ENCODE data around the gene PLSCR3.

The PLSCR3 gene

DNA sequence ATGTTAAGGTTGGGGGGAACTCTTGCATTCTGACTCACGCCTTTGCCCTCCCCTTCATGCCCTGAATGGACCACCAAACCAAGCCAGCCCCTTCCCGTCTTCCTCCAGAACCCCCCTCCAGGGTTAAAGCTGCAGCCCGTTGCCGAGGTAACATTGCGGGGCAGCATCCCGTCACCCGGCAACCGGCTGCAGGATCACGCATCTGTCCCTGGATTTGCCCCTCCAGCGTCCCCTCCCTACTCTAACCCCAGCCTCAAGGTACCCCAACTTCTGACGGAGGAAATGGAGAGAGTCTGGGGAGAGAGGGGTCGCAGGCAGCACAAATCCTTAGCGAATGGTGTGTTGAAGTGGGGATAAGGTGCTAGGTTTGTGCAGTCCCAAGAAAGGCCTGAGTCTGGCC lies 12.8 kb upstream of the PLSCR3 start:
- no peak for DNase-seq

DNA sequence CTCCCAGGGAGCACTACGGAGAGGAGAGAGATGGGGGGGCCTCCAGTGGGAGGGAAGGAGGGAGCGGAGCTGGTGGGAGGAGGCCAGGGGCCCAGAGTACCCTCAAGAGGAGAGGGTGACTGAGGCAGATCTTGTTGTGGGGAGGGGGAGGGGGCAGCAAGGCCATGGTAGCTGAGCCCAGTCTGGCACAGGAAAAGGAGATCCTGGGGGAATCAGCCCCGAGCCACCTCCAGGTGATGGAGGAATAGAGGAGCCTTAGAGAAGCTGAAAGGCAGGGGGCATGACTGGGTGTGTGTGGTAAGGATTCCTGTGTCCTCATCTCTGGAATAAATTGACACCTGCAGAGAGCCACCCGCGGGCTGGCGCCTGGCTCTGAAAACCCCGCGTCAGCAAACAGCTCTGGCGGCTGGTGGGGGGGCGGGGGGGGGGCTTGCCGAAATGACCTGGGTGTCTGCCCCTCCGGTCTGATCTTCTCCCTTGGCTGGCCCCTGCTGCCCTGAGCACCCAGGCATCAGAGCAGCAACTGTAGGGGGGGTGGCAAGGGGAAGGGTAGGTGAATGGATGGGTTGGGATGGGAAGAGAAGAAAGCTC lies 12.0 kb upstream of the PLSCR3 start:
- peak in 2 of 58 donors; percentile 7 to 21 for DNase-seq

DNA sequence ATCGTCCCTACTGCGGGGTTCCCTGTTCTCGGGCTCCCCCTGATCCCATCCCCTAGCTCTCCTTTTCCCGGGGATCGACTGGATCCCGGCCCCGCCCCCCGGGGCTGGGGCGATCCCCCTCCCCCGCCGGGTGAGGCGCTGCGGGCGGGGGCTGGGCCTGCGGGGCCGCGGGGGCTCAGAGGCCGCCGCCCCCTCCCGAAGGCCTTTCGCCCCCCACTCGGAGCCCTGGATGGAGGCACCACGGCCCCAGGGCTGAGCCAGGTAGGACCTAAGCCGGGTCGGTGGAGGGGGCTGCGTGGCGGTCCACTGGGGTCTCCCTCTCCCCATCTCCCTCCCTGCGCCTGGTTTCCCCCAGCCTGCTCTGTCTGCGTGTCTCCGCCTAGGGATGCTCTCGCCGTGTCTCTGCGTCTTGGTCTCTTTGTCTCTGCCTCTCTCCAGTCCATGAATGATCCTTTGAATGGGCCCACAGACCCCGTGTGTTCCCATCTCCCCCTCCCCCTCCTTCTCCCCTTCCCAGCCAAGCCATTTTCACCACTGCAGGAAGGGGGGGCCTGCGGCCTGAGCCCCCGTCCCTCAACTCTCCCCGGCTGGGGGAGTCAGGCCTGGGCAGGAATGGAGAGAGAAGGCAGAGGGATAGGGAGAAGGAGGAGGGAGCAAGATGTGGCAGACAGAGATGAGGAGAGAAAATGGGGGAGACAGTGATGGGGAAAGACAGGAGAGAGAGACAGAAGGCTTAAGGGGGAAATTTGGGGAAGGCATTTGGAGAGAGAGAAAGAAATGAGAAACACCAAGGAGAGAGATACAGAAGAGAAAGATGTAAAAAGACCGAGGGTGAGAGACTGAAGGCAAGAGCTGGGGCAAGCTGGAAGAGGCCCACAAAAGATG lies 11.3 kb upstream of the PLSCR3 start:
- peak in 21 of 58 donors; percentile 9 to 60 (median 40) for DNase-seq

DNA sequence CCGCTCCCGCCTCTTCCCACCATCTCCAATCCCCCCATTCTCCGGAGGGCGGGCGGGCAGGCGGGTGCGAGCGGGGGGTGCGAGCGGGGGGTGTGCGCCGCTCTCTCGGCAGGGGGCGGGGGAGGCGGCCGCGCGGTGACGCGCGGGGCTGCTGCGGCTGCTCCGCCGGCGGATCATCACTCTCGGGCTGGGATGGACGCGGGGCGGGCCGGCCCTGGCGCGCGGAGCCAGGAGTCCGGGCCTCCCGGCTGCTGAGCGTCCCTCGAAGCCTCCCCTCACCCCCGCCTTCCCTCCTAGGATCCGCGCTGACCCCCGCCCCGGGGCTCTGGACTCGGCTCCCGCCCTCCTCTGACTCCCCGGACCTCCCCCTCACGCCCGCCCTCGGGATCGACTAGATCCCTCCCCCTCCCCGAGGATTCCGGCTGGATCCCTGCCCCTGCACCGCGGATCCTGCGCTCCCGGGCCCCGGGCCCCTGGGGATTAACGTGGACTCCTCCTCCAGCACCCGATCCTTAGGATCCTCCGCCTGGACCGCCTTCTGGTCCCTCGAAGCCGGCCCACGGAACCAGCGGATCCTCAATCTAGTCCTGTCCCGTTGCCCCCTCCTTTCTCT lies 10.5 kb upstream of the PLSCR3 start:
- peak in 26 of 58 donors; percentile 47 to 94 (median 82) for DNase-seq

DNA sequence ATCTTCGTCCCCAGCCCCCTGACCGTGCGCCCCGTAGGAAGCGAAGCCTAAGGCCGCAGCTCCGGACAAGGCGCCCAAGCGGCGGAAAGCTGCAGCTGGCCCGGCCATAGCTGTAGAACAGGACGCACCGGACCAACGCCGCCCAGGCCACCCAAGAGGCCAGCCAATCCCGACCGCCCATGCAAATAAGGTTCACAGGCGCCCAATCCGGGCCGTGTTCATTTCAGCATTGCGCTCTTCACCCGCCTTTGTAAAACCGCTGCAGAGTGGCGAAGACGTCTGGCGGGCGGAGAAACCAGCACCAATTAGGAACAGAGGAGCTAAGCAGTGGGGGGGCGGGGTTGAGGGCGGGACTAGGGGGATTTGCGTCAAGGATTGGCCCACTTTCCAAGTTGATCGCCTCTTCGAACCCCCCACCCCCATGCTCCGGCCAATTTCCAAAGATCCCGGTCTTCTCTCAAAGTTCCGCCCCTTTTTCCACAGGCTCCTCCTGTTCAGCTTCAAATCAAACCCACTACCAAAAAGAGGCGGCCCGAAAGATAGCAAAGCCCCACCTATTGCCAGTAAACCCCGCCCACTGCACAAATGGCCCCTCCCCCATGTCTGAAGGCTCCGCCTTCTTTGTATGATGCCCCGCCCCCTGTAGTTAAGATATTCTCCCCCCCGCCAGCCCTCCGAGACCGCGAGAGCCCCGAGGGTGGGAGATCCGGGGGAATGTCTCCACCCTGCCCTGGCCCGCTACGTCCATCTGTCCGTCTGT lies 9.8 kb upstream of the PLSCR3 start, which contains the start of gene TMEM256:
Gene TMEM256 (minus strand): TSS at position 121 of the 760 bp plus-strand sequence. CDS start 13 bp downstream, at position 108.
- peak; percentile 88 to 100 (median 99) for DNase-seq

DNA sequence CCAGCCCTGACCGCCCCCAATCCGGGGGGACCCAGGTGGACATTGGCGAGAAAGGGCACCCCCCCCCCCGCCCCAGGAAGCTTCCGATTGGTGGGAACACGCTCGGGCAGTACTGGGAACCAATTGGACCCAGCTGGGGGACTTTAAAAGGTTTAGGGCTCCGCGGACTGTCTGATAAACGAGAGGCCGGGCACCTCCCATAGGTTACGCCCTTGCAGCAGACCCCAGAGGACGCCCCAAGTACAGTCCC lies 9.3 kb upstream of the PLSCR3 start:
- DNase-seq = peak in 2 of 58 donors; percentile 77 to 88

DNA sequence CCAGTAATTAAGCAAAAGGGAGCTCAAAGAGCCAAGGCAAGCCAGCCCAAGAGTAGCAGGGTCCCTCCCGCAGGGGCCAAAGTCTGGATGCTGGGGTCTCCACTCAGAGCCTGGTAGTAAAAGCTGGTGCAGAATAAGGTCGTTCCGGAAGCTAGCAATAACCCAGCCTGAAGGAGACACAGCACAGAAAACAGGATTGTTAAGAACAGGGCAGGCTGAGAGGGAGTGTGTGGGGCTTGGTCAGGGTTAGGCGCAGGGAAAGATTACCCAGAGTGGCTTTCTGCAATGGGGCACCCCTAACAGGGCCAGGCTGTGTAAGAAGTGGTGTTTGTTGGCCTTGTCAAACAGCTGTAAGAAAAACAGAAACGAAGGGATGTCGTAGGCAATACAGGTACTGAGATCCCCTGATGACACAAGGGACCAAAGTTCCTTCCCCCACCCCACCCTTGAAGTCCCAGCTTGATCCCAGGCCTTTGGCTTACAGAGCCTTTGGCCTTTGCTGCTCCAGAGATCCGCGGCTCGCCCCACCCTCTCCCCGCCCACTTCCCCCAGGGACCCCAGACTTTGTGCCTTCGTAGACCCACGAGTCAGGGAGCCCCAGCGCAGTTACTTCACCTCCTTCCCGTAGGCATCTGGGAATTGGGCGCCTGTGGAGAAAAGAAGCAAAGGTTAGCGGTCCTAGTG lies 8.9 kb upstream of the PLSCR3 start:
- DNase-seq = peak in 3 of 58 donors; percentile 51 to 62 (median 54)

DNA sequence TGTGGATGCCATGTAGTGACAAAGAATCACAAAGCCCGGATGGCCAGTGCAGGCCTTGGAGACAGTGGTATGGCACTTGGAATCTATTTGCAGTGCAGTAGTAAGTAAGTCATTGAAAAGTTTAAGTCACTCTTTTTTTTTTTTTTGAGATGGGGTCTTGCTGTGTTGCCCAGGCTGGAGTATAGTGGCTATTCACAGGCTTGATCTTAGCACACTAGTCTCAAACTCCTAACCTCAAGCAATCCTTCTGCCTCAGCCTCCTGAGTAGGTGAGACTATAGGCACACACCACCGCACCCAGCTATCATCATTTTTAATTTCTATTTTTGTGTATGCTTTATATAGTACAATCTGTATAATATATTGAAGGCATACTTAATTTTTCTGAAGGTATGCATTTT lies 4.3 kb upstream of the PLSCR3 start:
- no peak for DNase-seq

DNA sequence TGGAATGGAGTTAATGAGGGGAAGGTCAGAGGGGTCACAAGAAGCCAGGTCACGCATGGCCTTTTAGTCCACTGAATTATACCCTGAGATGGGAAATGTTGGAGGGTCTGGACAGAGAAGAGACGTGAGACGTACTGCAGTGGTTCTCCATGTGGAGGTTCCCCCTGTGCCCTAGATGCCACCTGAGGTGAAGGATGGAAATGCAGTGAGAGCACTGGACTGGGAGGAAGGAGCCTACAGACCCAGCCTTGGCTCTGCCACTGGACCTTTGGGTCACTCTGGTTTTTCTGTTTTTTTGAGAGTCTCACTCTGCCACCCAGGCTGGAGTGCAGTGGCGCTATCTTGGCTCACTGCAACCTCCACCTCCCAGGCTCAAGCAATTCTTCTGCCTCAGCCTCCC lies 1.8 kb upstream of the PLSCR3 start:
- no peak for DNase-seq

DNA sequence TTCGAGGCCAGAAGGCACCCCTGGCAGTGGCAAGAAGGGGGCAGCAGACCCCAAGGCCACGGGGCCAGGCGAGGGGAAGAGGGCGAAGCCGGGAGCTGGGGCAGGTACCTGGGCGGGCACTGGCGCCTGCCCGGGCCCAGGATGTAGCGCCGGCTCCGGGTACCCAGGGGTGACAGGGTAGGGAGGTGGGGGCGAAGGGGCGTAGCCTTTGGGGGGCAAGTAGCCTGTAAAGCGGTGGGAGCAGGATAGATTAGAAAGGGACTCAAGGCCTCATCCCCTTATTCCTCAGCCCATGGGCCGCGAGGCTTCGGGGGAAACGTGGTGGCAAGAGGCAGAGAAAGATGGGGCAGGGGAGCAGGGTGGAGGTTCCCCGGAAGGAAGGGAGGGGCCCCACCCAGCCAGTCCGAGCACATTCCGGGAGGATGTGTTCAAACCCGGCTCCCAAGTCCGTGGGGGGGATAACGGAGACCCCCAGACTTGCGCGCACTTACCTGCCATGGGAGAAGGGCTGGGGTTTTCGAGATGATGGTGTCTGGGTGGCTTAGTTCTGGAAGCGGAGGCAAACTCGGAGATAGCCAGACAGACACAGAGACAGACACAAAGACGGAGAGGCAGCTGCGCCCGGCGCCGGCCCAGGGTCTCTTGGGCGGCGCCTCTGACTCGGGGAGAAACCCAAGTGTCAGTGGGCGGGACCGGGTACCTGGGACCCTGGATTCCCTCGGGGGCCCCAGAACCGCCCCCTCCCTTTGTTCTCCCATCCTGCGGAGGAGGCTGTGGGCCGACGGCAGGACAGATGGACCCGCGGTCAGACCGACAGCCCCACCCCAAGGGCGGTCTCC lies 493 bp downstream of the PLSCR3 start:
- DNase-seq = peak in 2 of 58 donors; percentile 27 to 56

DNA sequence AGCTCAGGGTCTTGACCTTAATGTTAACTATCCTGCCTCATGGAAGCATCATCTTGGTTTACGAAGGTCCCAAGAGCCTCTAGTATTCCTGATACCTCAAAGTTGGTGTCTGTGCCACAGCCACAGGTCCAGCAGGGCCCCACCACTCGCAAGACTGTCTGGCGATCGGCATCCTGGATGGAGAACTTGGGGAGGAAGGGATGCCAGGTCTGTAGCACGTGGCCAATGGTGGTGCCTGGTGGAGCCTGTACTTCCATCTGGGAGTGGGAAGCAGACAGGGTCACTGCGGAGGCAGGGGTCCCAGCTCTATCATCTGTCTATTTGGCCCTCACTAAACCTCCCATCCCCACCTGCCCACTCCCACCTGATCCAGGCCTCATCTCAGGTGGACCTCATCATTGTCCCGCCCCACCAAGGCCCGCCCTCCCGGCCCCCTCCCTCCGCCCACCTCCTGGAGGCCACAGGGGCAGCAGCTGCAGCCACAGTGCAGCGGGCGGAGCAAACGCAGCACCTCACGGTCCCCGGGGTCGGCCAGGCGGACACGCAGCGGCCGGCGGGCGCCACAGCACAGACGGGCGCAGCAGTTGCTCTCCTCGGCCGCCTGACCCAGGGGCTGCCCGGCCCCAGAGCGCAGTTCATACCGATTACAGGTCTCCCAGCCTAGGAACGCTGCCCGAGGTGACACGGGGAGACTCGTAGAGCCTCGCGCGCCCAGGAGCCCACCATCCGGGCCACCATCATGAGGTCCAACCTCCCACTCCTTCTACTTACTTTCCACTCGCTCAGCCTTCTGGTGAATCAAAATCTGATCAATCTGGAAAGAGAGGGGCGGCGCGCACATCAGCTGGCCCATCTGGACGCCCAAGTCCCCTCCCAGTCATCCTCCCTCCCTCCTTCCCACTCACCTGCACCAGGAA lies 1.4 kb downstream of the PLSCR3 start:
- DNase-seq = no peak

DNA sequence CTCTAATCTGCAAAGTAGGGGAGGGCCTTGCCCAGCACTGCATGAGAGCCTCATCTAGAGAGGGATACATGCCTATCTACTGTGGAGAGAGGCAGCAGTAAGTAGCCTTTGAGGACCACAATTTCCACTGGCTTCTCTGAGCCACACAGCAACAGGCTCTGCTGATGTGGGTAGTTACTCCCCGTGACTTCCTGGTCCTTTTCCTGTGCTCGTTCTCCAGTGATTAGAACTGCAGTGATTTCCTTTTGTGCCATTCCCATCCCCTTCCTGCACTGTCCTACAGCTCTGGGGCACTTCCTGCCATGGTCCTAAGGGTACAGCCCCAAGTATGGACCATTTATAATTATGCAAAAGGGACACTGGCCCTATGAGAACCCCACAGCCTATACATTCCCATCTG lies 3.0 kb downstream of the PLSCR3 start:
- DNase-seq = no peak

DNA sequence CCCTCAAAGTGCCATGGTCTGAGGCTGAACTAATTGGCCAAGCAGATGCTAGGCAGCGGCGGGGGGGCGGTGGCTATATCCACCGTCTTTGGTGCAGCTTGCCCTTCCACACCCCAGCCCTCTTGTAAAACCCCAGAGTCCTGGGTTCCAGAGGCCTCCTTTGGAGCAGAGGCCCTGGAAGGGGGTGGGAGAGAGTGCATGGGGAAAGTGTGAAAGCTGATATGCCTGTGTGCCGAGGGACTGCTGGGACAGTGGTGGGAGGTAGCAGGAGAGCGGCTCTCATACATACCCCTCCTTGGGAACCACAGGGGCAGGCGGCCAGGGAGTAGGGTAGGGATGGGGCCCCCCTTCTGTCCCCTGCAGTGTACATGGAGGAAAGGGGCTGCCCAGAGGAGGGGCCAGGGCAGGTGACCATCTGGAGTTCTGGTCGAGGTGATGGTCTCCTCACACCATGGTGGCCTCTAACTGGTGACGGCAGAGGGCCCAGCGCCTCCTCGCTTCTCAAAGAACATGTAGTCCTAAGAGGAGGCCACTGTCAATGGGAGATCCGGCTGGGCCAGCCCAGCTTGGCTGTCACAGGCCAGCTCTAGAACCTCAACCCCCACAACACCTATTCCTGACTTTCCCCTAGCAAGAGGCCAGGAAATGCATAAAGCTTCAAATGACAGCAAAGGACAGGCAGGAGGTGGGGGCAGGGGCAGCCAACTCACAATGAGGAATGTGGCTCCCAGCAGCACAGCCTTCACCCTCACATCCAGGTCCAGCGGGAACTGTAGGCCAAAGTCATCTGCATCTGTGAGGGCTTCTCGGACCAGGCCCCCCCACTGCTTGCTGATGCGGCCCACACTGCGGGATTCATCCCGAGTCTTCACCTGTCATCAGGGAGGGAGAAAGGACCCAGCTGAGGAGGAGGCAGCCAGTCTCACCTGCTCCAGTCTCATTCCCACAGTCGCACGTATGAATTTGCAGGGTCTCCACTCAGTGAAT lies 4.1 kb downstream of the PLSCR3 start:
- DNase-seq = no peak

DNA sequence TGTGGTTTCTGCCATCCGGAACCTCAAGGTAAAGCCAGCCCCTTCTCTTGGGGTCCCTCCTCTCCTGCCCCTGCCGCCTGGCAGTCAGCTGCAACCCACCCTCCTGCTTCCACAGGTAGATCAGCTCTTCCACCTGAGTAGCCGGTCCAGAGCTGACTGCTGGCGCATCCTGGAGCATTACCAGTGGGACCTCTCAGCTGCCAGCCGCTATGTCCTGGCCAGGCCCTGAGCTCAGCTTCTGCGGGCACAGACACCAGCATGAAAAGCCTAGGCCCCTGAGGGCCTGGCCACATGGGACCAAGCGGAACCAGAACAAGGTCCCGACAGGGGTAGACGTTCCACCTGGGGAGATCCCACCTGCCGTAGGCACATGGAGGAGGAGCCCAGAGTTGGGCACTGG lies 5.5 kb downstream of the PLSCR3 start:
- no peak for DNase-seq

DNA sequence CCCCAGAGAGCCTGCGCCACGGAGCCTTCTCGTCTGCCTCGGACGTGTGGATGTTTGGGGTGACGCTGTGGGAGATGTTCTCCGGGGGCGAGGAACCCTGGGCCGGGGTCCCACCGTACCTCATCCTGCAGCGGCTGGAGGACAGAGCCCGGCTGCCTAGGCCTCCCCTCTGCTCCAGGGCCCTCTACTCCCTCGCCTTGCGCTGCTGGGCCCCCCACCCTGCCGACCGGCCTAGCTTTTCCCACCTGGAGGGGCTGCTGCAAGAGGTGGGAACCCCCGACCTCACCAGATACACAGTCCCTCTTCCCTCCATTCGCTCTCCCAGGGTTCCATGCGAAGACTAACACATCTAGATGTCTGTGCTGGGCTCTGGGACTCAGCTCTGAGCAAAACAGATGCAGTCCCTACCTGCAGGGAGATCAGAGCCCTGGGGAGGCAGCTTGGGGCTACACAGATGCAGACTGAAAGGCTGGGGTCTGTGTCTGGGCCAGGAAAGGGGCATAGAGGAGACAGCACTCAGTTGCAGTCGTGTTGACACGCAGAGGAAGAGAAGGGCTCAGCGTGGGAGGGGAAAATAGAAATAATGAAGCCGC lies 9.7 kb downstream of the PLSCR3 start:
- DNase-seq = no peak

DNA sequence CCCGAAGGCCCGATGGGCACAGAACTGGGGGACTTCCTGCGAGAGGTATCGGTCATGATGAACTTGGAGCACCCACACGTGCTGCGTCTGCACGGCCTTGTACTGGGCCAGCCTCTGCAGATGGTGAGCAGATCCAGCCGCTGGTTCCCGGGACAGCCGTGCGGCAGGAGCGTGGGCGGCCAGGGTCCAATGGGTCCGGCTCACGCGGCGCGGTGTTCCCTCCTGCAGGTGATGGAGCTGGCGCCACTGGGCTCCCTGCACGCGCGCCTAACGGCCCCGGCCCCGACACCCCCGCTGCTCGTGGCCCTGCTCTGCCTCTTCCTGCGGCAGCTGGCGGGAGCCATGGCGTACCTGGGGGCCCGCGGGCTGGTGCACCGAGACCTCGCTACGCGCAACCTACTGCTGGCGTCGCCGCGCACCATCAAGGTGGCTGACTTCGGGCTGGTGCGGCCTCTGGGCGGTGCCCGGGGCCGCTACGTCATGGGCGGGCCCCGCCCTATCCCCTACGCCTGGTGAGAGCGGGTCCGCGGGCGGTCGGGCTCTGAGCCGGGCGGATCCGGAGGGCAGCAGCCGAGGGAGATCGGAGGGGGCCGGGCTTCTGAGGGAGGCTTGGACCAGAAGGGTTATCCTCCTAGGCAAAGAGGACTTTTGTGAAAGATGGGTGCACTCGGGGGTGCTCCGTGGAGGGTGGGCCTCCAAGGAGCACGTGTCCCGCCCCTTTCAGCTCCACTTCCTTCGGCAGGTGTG lies 10.4 kb downstream of the PLSCR3 start:
- peak in 22 of 58 donors; percentile 16 to 66 (median 35) for DNase-seq

DNA sequence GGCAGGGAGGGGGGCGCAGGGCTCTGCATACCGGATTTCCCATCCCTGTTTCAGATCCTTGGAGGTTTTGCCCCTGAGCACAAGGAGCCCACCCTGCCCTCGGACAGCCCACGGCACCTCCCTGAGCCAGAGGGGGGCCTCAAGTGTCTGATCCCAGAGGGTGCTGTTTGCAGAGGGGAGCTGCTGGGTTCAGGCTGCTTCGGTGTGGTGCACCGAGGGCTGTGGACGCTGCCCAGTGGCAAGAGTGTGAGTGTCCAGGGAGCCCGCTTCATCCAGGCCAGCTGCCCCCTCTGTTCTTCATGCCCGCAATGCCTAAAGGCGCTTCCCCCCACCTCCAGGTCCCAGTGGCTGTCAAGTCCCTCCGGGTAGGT lies 11.0 kb downstream of the PLSCR3 start:
- DNase-seq = no peak

Measured in anterior cingulate cortex (tissue), 58 donors.